ENCODE measurements around the gene SLC12A7. TPM values are rescaled to one million over a fixed set of nuclear protein-coding genes. Genes with fewer than 3 reads are reported as not detected.

Gene SLC12A7
- total RNA-seq, 2 experiments from 2014 or later, result 102 to 120 TPM

- H3K27me3 Mint-ChIP-seq, result peaks cover 25% of the 10 kb centered on the region
- no peak overlapping the region for H3K4me3 Mint-ChIP-seq
- no peaks in the 10 kb centered on the region for H3K36me3 Mint-ChIP-seq (ENCODE audit: low read depth)
- CTCF ChIA-PET, result interaction anchor here (1.1 kb wide), 2 partner anchors 11 to 24 kb away, joined by 3 to 4 read pairs; no protein-coding TSS in a partner anchor
- no peak for DNase-seq
- H3K9me3 Mint-ChIP-seq, result no peaks in the 10 kb centered on the region
- POLR2A ChIA-PET, result no interaction called here
- H3K27ac Mint-ChIP-seq, result no peak overlapping the region
- no peaks in the 10 kb centered on the region for H3K4me1 Mint-ChIP-seq
These were observed 40.3 kb upstream of the SLC12A7 start for GRCh38 chr5:1152156-1152555.

DNA sequence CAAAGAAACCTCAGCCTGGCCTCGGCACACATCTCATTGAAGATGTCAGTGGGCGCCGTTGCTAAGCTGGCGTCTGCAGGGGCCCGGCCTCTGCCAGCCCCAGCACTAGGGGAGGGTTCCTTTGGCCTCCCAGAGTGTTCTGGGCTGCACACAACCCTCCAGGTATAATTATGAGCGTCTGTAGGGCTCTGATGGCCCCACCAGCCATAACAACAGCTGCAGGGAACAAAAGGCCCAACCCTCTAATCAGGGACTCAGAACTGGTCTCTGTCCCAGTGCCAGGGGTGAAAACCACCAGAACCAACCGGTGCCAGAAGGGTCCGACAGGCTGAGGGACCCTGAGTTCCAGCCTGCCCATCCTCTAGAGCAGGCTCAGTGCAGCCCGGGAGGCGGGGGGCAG lies 39.5 kb upstream of the SLC12A7 start:
- no peak overlapping the region for H3K4me3 Mint-ChIP-seq

DNA sequence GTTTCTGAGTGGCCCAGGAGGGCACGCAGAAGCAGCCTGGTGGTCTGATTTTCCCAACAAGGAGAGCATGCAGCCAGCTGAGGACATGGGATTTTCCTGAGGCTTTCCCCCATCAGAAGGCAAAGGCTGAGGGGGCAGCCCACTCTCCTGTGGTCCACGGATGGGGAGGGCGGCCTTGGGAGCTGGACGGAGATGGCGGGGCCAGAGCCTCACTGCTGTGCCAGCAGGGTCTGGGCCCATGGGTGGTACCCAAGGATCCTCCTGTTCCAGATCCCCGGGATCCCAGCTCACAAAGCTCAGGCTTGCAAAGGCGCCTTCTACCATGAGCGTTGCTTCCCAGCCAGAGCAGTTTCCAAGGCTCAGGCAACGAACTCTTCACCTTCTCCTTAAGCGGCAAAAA lies 39.0 kb upstream of the SLC12A7 start:
- Mint-ChIP-seq H3K4me1 (no peaks in the 10 kb centered on the region), H3K9me3 (no peaks in the 10 kb centered on the region), H3K27ac (no peak overlapping the region), H3K4me3 (no peak overlapping the region), H3K36me3 (ENCODE audit: low read depth) (no peaks in the 10 kb centered on the region), H3K27me3 (peaks cover 16% of the 10 kb centered on the region)
- POLR2A ChIA-PET, result no interaction called here
- CTCF ChIA-PET, result no interaction called here
- no peak for DNase-seq

More for the DNA sequence above, 39.5 kb upstream of the SLC12A7 start:
- ChIA-PET POLR2A (no interaction called here), CTCF (no interaction called here)
- H3K27me3 Mint-ChIP-seq, result peaks cover 17% of the 10 kb centered on the region
- H3K27ac Mint-ChIP-seq, result no peak overlapping the region
- H3K9me3 Mint-ChIP-seq, result no peaks in the 10 kb centered on the region
- H3K36me3 Mint-ChIP-seq (ENCODE audit: low read depth), result no peaks in the 10 kb centered on the region
- no peak for DNase-seq
- no peaks in the 10 kb centered on the region for H3K4me1 Mint-ChIP-seq

DNA sequence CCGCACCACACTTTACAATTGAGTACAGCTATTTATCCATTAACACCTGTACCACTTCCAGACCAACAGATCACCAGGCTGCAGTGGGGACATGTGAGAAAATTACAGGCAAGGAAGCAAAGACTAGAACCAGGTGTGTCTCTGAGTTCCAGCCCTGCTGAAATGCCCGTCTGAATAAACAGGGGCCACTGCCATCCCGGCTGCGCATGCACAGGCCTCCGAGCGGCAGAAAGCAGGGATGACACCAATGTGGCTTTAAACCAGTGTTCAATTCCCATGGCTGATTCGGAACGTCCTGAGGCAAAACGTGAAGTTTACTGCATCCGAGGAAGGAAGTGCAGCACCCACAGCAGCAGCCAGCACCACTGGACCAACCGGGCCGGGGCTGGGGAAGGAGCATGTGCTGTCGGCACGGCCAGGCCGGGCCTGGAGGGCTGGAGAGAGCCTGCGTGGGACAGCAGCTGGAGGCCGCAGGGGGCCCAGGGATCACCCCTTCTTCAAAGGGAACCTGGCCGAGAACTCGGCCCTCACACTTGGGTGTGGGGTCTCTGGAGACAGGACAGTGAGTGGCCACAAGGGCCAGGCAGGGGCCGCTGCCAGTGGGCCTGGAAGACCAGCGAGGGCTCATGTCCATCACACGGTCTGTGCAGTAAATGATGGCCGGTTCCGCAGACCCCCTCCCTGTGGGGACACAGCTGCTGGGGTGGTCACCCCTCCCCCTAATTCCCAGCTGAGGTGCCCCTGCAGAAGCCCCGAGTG lies 33.0 kb upstream of the SLC12A7 start:
- Mint-ChIP-seq H3K36me3 (ENCODE audit: low read depth) (no peaks in the 10 kb centered on the region), H3K4me1 (peaks cover 3% of the 10 kb centered on the region), H3K4me3 (no peak overlapping the region), H3K9me3 (no peaks in the 10 kb centered on the region), H3K27ac (no peak overlapping the region), H3K27me3 (peaks cover 4% of the 10 kb centered on the region)
- CTCF ChIA-PET, result no interaction called here
- DNase-seq, result no peak
- POLR2A ChIA-PET, result interaction anchor here (0.5 kb wide), 1 partner anchor 82 kb away, joined by 3 read pairs; no protein-coding TSS in a partner anchor

GRCh38 chr5:1144089-1144488 lies 32.2 kb upstream of the SLC12A7 start:
- H3K4me1 Mint-ChIP-seq, result peaks cover 3% of the 10 kb centered on the region
- POLR2A ChIA-PET, result interaction anchor here (0.5 kb wide), 1 partner anchor 83 kb away, joined by 3 read pairs; no protein-coding TSS in a partner anchor
- H3K36me3 Mint-ChIP-seq (ENCODE audit: low read depth), result no peaks in the 10 kb centered on the region
- no peaks in the 10 kb centered on the region for H3K9me3 Mint-ChIP-seq
- no peak for DNase-seq
- H3K4me3 Mint-ChIP-seq, result no peak overlapping the region
- peaks cover 4% of the 10 kb centered on the region for H3K27me3 Mint-ChIP-seq
- CTCF ChIA-PET, result no interaction called here
- no peak overlapping the region for H3K27ac Mint-ChIP-seq

DNA sequence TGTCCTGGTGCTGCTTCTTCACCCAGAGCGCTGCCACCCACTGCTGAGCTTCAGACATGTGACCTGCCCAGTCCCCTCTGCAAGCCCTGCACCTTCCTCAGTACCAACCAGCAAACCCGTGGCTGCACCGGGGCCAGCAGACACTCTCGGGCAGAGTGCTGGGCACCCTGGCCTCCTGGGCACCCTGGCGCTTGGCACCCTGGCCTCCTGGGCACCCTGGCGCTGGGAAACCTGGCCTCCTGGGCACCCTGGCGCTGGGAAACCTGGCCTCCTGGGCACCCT lies 31.7 kb upstream of the SLC12A7 start:
- Mint-ChIP-seq H3K27me3 (peaks cover 4% of the 10 kb centered on the region), H3K4me1 (peaks cover 3% of the 10 kb centered on the region), H3K4me3 (no peak overlapping the region), H3K27ac (no peak overlapping the region), H3K36me3 (ENCODE audit: low read depth) (no peaks in the 10 kb centered on the region), H3K9me3 (no peaks in the 10 kb centered on the region)
- DNase-seq, result no peak
- CTCF ChIA-PET, result interaction anchor here (1.1 kb wide), 1 partner anchor 205 kb away, joined by 3 read pairs; no protein-coding TSS in a partner anchor
- POLR2A ChIA-PET, result no interaction called here

DNA sequence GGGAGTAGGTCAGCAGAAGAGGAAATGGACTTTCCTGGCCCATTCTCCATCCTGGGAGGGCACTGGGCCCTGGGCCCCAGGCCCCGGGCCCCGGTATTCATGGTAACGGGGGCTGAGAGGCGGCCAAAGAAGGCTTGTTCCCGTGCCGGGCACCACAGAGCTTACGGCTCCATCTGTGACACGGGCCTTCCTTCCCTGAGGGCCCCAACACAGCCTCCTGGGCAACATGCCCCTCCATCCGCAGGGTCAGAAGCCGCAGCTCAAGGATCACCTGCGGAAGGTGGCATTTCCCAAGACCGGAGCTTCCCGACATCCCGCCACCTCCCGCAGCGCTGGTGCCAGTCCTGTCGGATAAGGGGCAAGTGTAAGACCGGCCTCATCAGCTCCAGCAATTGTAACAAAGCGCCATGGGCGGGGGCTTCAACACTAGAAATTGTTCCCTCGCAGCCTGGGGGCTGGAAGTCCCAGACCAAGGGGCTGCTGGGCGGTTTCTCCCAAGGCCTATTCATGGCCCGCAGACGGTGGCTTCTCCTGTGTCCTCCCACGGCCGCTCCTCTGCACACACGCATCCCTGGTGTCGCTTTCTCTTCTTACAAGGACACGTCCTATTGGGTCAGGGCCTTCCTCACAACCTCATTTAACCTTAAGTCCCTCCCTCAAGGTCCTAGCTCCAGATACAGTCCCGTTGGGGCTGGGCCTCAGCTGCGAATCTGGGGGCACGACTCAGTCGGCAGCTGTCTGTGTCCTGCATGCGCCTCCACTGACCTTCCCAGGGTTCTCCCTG lies 31.2 kb upstream of the SLC12A7 start:
- peaks cover 4% of the 10 kb centered on the region for H3K27me3 Mint-ChIP-seq
- no peak overlapping the region for H3K27ac Mint-ChIP-seq
- DNase-seq, result no peak
- H3K9me3 Mint-ChIP-seq, result no peaks in the 10 kb centered on the region
- H3K36me3 Mint-ChIP-seq (ENCODE audit: low read depth), result no peaks in the 10 kb centered on the region
- H3K4me3 Mint-ChIP-seq, result no peak overlapping the region
- peaks cover 8% of the 10 kb centered on the region for H3K4me1 Mint-ChIP-seq
- CTCF ChIA-PET, result interaction anchor here (1.1 kb wide), 1 partner anchor 205 kb away, joined by 3 read pairs; no protein-coding TSS in a partner anchor
- POLR2A ChIA-PET, result no interaction called here

- ChIA-PET POLR2A (no interaction called here), CTCF (interaction anchor here (1.1 kb wide), 1 partner anchor 10 kb away, joined by 3 read pairs; no protein-coding TSS in a partner anchor)
- DNase-seq, result no peak
- no peaks in the 10 kb centered on the region for H3K36me3 Mint-ChIP-seq (ENCODE audit: low read depth)
- H3K27ac Mint-ChIP-seq, result no peak overlapping the region
- H3K27me3 Mint-ChIP-seq, result peaks cover 4% of the 10 kb centered on the region
- H3K4me1 Mint-ChIP-seq, result peaks cover 10% of the 10 kb centered on the region
- H3K9me3 Mint-ChIP-seq, result peaks cover 3% of the 10 kb centered on the region
- H3K4me3 Mint-ChIP-seq, result no peak overlapping the region
These were observed 30.0 kb upstream of the SLC12A7 start for GRCh38 chr5:1141834-1142233.

- no peak overlapping the region for H3K27ac Mint-ChIP-seq
- H3K4me1 Mint-ChIP-seq, result peaks cover 10% of the 10 kb centered on the region
- ChIA-PET POLR2A (no interaction called here), CTCF (interaction anchor here (1.1 to 3.7 kb wide), 9 partner anchors 8 to 219 kb away, joined by 3 to 19 read pairs (median 4); no protein-coding TSS in a partner anchor)
- H3K36me3 Mint-ChIP-seq (ENCODE audit: low read depth), result no peaks in the 10 kb centered on the region
- H3K27me3 Mint-ChIP-seq, result peaks cover 4% of the 10 kb centered on the region
- no peak overlapping the region for H3K4me3 Mint-ChIP-seq
- H3K9me3 Mint-ChIP-seq, result peaks cover 6% of the 10 kb centered on the region
- no peak for DNase-seq
These were observed 28.9 kb upstream of the SLC12A7 start for GRCh38 chr5:1140818-1141189.

- CTCF ChIA-PET, result interaction anchor here (1.1 to 3.7 kb wide), 9 partner anchors 8 to 218 kb away, joined by 3 to 19 read pairs (median 4); no protein-coding TSS in a partner anchor
- no peak overlapping the region for H3K4me3 Mint-ChIP-seq
These were observed 28.4 kb upstream of the SLC12A7 start for GRCh38 chr5:1140171-1140817.

DNA sequence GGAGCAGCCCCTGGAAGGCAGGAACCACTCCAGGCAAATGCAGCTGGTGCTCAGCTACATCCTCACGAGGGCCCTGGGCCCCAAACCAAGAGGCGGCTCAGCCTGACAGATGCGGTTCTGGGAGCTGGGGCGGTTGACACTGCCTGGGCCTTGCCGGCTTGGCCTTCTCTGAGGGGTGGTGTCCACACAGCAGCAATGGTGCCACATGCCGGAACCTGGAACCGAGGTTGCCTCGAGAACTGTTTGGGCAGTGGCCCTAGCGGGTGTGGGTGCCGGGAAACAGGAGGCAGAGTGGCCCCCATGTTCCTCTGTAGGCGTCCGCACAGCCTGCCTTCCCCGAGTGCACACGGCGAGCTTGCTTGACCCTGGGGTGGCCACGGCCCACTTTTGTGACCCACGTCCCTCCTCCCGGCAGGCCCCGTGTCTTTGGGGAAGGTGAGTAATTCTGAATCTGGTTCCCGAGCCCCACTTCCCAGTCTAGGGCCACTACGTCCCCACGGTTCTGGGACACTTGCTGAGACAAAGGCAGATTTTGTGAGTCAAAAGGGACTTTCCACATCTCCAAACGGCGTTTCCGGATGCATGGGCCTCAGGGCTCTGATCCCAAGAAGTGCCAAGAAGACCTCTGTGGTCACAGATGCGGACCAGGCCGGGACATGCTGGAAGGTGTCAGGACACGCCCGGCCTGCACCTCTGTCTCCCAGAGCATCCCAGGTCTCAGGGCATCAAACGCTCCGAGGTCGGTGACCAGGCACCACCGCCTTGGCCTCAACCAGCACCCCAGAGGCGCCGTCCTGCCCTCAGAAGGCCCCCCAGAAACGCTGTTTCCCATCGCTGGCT lies 27.7 kb upstream of the SLC12A7 start:
- H3K9me3 Mint-ChIP-seq, result peaks cover 6% of the 10 kb centered on the region
- H3K4me3 Mint-ChIP-seq, result no peak overlapping the region
- H3K27ac Mint-ChIP-seq, result no peak overlapping the region
- ChIA-PET POLR2A (no interaction called here), CTCF (interaction anchor here (1.1 to 3.7 kb wide), 9 partner anchors 9 to 218 kb away, joined by 3 to 19 read pairs (median 4); no protein-coding TSS in a partner anchor)
- peaks cover 4% of the 10 kb centered on the region for H3K27me3 Mint-ChIP-seq
- no peaks in the 10 kb centered on the region for H3K36me3 Mint-ChIP-seq (ENCODE audit: low read depth)
- H3K4me1 Mint-ChIP-seq, result peaks cover 10% of the 10 kb centered on the region
- DNase-seq, result no peak

More at GRCh38 chr5:1140171-1140817, 28.4 kb upstream of the SLC12A7 start:
- Mint-ChIP-seq H3K27me3 (peaks cover 4% of the 10 kb centered on the region), H3K9me3 (peaks cover 6% of the 10 kb centered on the region), H3K27ac (no peak overlapping the region), H3K4me1 (peaks cover 10% of the 10 kb centered on the region), H3K36me3 (ENCODE audit: low read depth) (no peaks in the 10 kb centered on the region)
- DNase-seq, result peak; percentile 90
- POLR2A ChIA-PET, result no interaction called here
